Tongue (tissue), 2 donors: ENCODE results near the gene SLC44A1. TPM values are rescaled to one million over a fixed set of nuclear protein-coding genes. Genes with fewer than 3 reads are reported as not detected.
A peak's percentile ranks its signal among the peaks of the same experiment; 100 is the strongest.

Source experiments
- DNase-seq: peaks from one replicate; pipeline ENCODE4 v3.0.0-alpha.2; 2015
- total RNA-seq: library from RNA; depleted of rRNA; stranded (reverse); fragments of >200 nt; gene quantifications from one replicate; pipeline ENCODE4 v1.2.3, GENCODE V29; 2014

SLC44A1 gene
- total RNA-seq, 1 donor from 2014 or later: 32.0 TPM

GRCh38 chr9:105475302-105475701 lies 230.9 kb downstream of the SLC44A1 start:
- peak; percentile 33 for DNase-seq

- no peak for DNase-seq
Observed at GRCh38 chr9:105479846-105480245, 235.4 kb downstream of the SLC44A1 start.

GRCh38 chr9:105483618-105484017 lies 239.2 kb downstream of the SLC44A1 start:
- no peak for DNase-seq

- no peak for DNase-seq
Observed at GRCh38 chr9:105484226-105484625, 239.8 kb downstream of the SLC44A1 start.

GRCh38 chr9:105485131-105485530 lies 240.7 kb downstream of the SLC44A1 start:
- no peak for DNase-seq

Other genes with a start within 250 kb of the SLC44A1 start
- 28.2 TPM for gene FSD1L, start 203.4 kb downstream of the SLC44A1 start, total RNA-seq